IPS DF 4.7 (cell line): ENCODE results near the gene LATS2.

Experiments used
- DNase-seq: peaks from one replicate; pipeline ENCODE4 v3.0.0-alpha.2; 2013; ENCODE audit warnings: low spot score; ENCODE audit errors: extremely low read depth

The LATS2 gene

GRCh38 chr13:20993661-20994440 is 67.5 kb downstream of the LATS2 start:
- DNase-seq = no peak

DNA sequence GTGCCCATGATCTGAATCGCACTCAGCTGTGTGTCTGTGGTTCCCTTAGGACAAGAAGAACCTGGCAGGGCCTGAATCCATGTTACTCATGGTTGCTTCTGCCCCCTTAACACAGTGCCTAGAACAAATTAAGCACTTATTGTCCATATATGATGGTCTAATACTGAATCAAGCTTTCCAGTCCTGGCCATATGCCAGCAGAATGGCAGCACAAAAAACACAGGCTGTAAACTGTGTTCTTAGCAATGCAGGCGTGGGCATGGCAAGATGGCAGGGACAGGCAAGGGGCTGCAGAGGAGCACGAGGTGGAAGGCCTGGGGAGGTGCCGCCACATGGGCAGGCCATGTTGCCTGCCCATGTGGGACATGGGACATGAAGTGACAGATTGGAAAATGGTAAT is 68.2 kb downstream of the LATS2 start:
- DNase-seq = no peak

DNA sequence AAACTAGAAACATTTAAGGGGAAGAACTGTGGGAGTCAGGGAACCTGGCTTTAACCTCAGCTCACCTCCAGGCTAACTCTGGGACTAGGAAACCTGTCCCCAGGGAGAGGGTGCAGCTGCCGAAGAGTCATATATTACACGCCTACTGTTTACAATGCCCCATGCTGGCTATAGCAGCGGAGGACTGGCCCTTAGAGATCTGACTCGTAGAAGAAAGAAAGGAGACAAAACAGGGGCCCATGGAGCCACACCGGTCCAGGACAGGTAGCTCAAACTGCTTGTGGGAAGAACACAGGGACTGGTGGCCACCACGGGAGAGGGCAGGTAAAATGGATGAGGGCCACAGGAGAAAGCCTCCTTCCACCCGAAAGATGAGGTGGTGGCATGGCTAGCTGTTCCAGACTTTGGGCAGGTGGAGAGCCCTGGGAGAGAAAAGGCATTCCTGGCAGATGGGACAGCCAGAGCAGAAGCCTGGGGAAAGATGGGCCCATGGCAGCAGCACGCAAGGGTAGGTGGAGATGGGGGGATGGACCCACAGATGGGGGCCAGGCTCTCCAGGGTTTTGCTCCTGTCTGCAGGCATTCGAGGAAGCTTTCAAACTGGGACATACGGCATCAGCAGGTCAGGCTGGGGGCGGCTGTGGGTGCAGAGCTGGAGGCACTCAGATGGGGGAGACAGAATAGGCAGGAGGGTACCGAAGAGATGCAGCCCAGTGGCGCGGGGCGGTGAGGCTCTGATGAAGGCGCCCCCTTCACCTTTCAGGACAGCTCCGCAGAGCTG is 69.5 kb downstream of the LATS2 start:
- no peak for DNase-seq

GRCh38 chr13:20990910-20991525 is 70.4 kb downstream of the LATS2 start:
- no peak for DNase-seq

- DNase-seq = no peak
Observed at GRCh38 chr13:20989656-20990321, 71.6 kb downstream of the LATS2 start.

DNA sequence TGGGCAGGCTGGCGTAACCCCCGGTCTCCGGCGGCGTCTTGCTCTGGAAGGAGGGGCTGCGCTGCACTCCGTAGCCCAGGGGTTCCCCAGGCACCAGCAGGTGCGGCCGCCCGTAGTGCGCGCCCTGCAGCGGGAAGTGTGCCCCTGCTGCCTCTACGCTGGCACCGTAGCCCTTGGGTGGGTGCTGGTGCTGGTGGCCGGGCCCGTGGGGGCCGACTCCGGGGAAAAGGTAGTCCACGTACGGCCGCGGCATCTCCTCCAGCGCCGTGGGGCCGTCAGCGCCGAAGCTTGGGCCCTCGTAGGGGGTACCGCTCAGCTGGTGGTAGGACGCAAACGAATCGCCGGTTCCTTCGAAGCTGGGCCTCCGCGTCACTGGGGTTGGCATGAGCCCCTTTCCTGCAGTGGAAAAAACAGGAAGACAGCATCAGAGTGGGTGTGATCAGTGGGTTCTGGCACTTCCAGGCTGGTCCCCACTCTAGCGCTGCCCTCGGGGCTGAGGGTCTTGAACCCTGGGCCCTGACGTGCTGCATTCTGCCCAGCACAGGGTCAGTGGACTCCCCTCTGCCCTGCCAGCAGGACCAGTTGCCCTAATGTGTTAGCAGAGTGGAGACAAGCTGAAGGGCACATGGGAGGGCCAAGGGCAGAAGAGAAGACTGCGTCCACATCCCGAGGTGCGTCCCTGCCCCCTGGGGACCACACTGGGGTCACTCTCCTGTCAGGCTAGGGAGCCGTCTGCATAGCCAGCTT is 72.3 kb downstream of the LATS2 start:
- no peak for DNase-seq

DNA sequence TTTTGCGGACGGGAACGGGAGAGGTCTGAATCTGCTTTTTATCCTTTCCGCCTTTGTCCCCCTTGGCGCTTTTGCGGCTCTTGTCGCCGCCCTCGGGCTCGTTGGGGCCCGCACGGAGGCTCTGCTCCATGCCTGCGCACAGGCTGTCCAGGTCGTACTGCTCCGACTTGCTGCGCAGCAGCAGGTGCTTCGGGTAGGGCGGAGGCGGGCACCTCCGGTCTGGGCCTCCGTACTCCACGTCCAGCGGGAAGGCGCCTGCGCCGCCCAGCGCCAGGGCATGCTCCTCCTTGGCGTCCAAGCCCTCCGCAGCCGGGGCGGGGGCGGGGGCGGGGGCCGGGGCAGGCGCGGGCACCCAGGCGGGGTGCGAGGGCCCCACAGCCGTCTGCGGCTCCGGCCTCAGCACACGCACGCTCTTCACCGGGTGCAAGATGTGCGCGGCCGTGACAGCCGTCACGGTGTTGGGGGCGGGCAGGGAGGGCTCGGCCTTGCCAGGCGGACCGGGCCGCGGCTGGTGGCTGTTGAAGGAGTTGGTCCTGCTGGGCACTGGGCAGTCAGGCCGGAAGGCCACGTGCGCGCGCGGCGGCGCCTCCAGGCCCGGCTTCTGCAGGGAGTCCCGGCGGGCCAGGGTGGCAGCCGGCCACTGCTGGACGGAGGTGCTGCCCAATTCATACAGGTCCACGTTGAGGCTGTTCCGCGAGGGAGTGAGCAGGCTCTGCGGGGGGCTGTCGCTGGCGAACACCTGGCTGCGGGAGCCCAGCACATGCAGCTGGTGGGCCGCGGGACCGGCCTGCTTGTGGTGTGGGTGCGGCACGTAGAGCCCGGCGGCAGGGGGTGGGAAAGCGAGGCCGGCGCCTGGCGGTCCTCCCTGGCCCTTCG is 73.1 kb downstream of the LATS2 start:
- DNase-seq = no peak

DNA sequence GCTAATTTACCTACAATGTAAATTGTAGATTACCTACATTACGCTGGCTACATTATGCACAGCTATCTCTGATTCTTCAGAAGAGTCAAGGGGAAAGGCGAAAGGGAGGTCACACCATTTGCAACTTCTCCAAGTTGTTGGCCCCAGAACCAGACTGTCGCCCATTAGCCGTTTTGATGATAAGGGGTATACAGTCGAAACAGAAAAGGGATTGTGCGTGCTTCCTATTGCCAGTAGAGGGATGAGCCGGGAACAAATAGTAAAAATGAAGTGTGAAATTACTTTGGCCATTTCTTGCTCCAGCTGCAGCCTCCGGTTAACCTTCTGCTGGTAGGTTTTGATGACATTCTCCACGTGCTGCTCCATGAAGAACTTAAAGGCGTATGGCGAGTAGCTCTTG is 73.8 kb downstream of the LATS2 start:
- DNase-seq = no peak

GRCh38 chr13:20984879-20985278 is 76.5 kb downstream of the LATS2 start:
- DNase-seq = no peak

- no peak for DNase-seq
Observed at GRCh38 chr13:20983386-20983785, 78.0 kb downstream of the LATS2 start.

DNA sequence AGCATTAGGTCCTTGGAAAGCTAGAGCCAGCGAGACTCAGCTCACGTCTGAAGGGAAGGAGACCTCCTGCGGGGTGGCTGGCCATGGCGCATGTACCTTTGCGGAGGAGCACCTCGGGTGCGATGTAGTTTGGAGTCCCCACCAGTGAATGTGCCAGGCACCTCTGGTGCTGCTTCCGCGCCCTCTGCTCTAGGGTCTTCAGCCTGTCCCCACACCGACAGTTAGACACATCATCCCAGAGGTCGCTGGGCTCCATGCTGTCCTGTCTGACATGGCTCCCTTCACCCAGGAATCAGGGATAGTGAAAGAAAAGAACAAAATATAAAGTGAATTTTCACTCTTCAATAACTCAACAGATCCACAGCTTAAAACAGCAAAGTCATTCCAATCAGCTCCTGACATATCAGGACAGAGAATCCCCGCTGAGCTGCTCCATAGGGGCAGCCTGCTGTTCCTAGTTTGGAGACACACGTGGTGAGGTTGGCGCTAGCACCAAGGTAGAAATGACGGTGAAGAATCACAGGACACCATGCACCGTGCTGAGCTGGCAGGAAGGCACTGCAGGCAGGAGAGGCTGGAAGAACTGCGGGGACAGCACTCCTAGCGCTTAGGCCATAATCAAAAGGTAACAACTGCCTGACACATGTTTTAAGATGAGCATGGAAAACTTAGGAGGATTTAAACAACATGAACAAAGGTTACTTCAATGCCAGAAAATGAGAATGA is 79.9 kb downstream of the LATS2 start:
- DNase-seq = no peak

DNA sequence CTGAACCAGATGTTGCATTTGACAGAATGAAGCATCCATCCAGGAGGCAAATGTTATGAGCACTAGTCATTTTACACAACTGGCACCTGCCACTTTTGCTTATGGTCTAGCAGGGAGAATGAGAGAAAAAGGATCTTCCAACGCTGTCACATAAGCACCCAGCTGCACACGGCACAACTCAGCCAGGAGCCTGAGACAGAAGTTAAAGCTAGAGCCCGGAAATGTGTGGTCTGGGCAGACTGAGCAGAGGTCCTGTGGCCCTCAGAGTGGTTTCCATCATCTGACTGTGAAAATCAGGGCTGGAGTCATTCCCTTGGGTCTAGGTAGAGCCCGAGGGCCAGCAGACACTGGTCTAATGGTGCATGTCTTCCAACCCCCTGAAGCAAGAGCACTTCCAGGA is 80.5 kb downstream of the LATS2 start:
- DNase-seq = no peak

- DNase-seq = no peak
Observed at GRCh38 chr13:20980430-20980829, 81.0 kb downstream of the LATS2 start.

GRCh38 chr13:20977394-20977793 is 84.0 kb downstream of the LATS2 start:
- no peak for DNase-seq

- DNase-seq = no peak
Observed at GRCh38 chr13:20974981-20975585, 86.3 kb downstream of the LATS2 start.

DNA sequence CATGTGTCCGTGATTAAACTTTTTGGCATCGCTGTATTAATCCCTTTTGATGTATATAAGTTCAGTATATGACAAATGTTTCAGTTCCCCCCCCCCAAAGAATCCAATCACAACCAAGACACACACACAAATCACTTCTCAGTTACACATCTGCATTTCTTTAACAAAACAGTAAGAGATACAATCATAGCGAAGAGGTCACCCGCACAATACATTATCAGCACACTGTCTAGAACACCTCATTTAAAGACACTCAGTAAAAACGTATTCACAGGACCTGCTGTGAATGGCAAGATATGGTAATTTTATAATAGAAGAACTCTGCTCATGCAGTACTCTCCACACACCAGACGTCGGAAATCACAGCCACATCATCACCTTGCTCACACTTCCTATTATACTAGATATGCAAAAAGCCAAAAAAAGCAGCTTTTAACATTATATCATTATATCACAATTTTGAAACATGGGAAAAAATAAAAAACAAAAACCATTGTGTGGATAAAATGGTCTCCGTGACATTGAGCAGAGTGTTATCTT is 87.4 kb downstream of the LATS2 start:
- DNase-seq = no peak

- no peak for DNase-seq
Observed at GRCh38 chr13:20972731-20973130, 88.7 kb downstream of the LATS2 start.

DNA sequence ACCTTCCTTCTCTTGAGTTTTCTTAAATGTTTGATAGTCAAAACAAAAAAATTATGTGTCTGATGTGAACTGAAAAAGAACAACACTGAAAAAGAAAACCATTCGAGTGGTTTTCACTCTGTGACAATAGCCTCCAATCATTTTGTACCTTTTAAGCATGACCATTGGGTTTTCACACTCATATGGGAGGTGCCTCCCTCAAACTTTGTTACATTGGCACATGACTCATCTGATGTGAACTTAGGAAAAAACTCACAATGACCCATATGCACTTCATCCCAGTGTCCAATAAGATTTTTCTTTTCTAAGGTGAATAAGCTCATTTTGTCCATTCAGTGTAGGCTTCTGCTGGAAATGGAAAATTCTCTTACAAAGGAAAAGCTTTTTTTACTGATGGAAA is 92.2 kb downstream of the LATS2 start:
- no peak for DNase-seq

GRCh38 chr13:20968745-20969144 is 92.6 kb downstream of the LATS2 start:
- no peak for DNase-seq
